H1 (cell line): ENCODE data around the gene NSA2. TPM values are rescaled to one million over a fixed set of nuclear protein-coding genes. Genes with fewer than 3 reads are reported as not detected.

Source experiments
- CTCF ChIA-PET: fragments of 300-600 bp; sonication (Branson Sonifier 250); formaldehyde crosslinking; loops from one replicate; lab custom pipeline; 2021; ENCODE audit not compliant: partially characterized antibody; lab: Charles Lee
- POLR2A ChIA-PET: fragments of 300-600 bp; sonication (Branson Sonifier 250); formaldehyde crosslinking; loops from one replicate; lab custom pipeline; 2021; ENCODE audit warnings: inconsistent platforms; ENCODE audit not compliant: partially characterized antibody; lab: Charles Lee
- DNase-seq, 2 experiments: peaks; one replicate each; pipeline versions ENCODE4 v3.0.0 to v3.0.0-alpha.2; 2010 to 2022; ENCODE audit warnings: low spot score in 2 of 2, low read depth in 1 of 2, mixed read lengths in 1 of 2
- FAIRE-seq: peaks from 2 replicates; lab custom pipeline; 2011; peaks lifted over from hg19 to GRCh38; lab: Jason Lieb, UNC
- H2AFZ ChIP-seq: 2 replicates; pipeline ENCODE4 v1.8.1; 2012; ENCODE audit warnings: low read length, inconsistent platforms
- H2AK5ac ChIP-seq: 2 replicates; pipeline ENCODE4 v1.6.1; 2013; ENCODE audit warnings: low read depth, low read length
- H2BK120ac ChIP-seq: replicated peaks from 2 replicates; pipeline ENCODE3; 2013; ENCODE audit warnings: low read depth, low read length, inconsistent platforms
- H2BK12ac ChIP-seq: 2 replicates; pipeline ENCODE4 v1.6.1; 2013; ENCODE audit warnings: low read depth, low read length
- H2BK15ac ChIP-seq: 2 replicates; pipeline ENCODE4 v1.6.1; 2013; ENCODE audit warnings: low read length
- H2BK20ac ChIP-seq: 2 replicates; pipeline ENCODE4 v1.6.1; 2013; ENCODE audit warnings: low read length
- H2BK5ac ChIP-seq: 2 replicates; pipeline ENCODE4 v1.6.1; 2013; ENCODE audit warnings: low read depth, low read length
- H3K14ac ChIP-seq: 2 replicates; pipeline ENCODE4 v1.6.1; 2013; ENCODE audit warnings: inconsistent platforms; ENCODE audit not compliant: insufficient read length
- H3K18ac ChIP-seq: 2 replicates; pipeline ENCODE4 v1.6.1; 2013; ENCODE audit warnings: low read length; ENCODE audit errors: extremely low read depth
- H3K23ac ChIP-seq: 2 replicates; pipeline ENCODE4 v1.6.1; 2013; ENCODE audit warnings: inconsistent platforms; ENCODE audit not compliant: insufficient read length
- H3K23me2 ChIP-seq: 2 replicates; pipeline ENCODE4 v1.6.1; 2013; ENCODE audit warnings: low read depth, low read length
- H3K27ac ChIP-seq: 2 replicates; pipeline ENCODE4 v1.6.1; 2011; ENCODE audit warnings: low read depth, low read length, inconsistent platforms
- H3K27me3 ChIP-seq, 4 experiments: replicated peaks in 1 of 4; 1 replicate in 1 of 4; 2 replicates in 3 of 4; pipeline versions ENCODE4 v1.6.1 to v1.8.1; 2011 to 2013; ENCODE audit warnings: low read length in 3 of 4, mild to moderate bottlenecking in 3 of 4, inconsistent platforms in 2 of 4, mixed read lengths in 2 of 4, moderate library complexity in 1 of 4; ENCODE audit not compliant: control insufficient read depth in 3 of 4, insufficient read depth in 3 of 4; ENCODE audit errors: extremely low read depth in 1 of 4
- H3K36me3 ChIP-seq, 4 experiments: 2 replicates each; pipeline versions ENCODE4 v1.6.1 to v1.8.1; 2011 to 2013; ENCODE audit warnings: mild to moderate bottlenecking in 4 of 4, low read length in 3 of 4, moderate library complexity in 2 of 4, control low read depth in 1 of 4, inconsistent platforms in 1 of 4; ENCODE audit not compliant: insufficient read depth in 4 of 4, control insufficient read depth in 2 of 4
- H3K4ac ChIP-seq: replicated peaks from 2 replicates; pipeline ENCODE3; 2013; ENCODE audit warnings: low read length, low read depth, mixed read lengths, inconsistent platforms; ENCODE audit not compliant: insufficient read length
- H3K4me1 ChIP-seq, 4 experiments: replicated peaks in 1 of 4; 1 replicate in 1 of 4; 2 replicates in 3 of 4; pipeline versions ENCODE4 v1.6.1 to v1.8.1; 2011 to 2013; ENCODE audit warnings: low read length in 3 of 4, inconsistent platforms in 2 of 4, mixed read lengths in 1 of 4; ENCODE audit not compliant: insufficient read depth in 4 of 4, control insufficient read depth in 3 of 4
- H3K4me2 ChIP-seq, 2 experiments: 2 replicates each; pipeline versions ENCODE4 v1.6.1 to v1.8.1; 2011 to 2013; ENCODE audit warnings: low read depth in 2 of 2, low read length in 2 of 2, control low read depth in 1 of 2, inconsistent platforms in 1 of 2, mild to moderate bottlenecking in 1 of 2; ENCODE audit not compliant: insufficient read depth in 1 of 2
- H3K4me3 ChIP-seq, 4 experiments: fragments of 200-600, 300-600 bp in 1 of 4; sonication (generic), shearing (Covaris generic), sonication (Bioruptor Twin) in 1 of 4; 2 replicates each; pipeline versions ENCODE4 v1.5.1 to v1.8.1; 2011 to 2016; ENCODE audit warnings: low read length in 4 of 4, low read depth in 3 of 4, control low read depth in 2 of 4, inconsistent platforms in 2 of 4, mild to moderate bottlenecking in 2 of 4, mixed read lengths in 1 of 4, moderate library complexity in 1 of 4; ENCODE audit not compliant: insufficient read depth in 2 of 4; ENCODE audit errors: extremely low read depth in 1 of 4
- H3K56ac ChIP-seq: replicated peaks from 2 replicates; pipeline ENCODE3; 2013; ENCODE audit warnings: low read depth, mild to moderate bottlenecking, mixed read lengths, low read length, inconsistent platforms; ENCODE audit not compliant: insufficient read length
- H3K79me1 ChIP-seq: 2 replicates; pipeline ENCODE4 v1.6.1; 2013; ENCODE audit warnings: low read depth, low read length, control low read depth
- H3K79me2 ChIP-seq, 2 experiments: 2 replicates each; pipeline versions ENCODE4 v1.6.1 to v1.8.1; 2012 to 2013; ENCODE audit warnings: low read length in 2 of 2, mild to moderate bottlenecking in 2 of 2, inconsistent platforms in 1 of 2; ENCODE audit not compliant: insufficient read depth in 2 of 2, control insufficient read depth in 1 of 2
- H3K9ac ChIP-seq, 4 experiments: replicated peaks in 1 of 4; 1 replicate in 1 of 4; 2 replicates in 3 of 4; pipeline versions ENCODE4 v1.6.1 to v1.8.1; 2011 to 2013; ENCODE audit warnings: low read depth in 3 of 4, low read length in 3 of 4, control low read depth in 2 of 4, mild to moderate bottlenecking in 2 of 4, moderate library complexity in 2 of 4, inconsistent platforms in 1 of 4; ENCODE audit errors: extremely low read depth in 1 of 4
- H3K9me3 ChIP-seq, 2 experiments: 2 replicates each; pipeline versions ENCODE4 v1.6.1 to v1.8.1; 2012 to 2013; ENCODE audit warnings: mild to moderate bottlenecking in 2 of 2, moderate library complexity in 2 of 2, control low read depth in 1 of 2, inconsistent platforms in 1 of 2, low read depth in 1 of 2, low read length in 1 of 2, mixed read lengths in 1 of 2; ENCODE audit not compliant: insufficient read depth in 2 of 2
- H4K20me1 ChIP-seq, 2 experiments: replicated peaks in 1 of 2; 2 replicates each; pipeline versions ENCODE3 to v1.8.1; 2011 to 2013; ENCODE audit warnings: inconsistent platforms in 2 of 2, low read length in 2 of 2, mild to moderate bottlenecking in 1 of 2; ENCODE audit not compliant: insufficient read depth in 2 of 2, control insufficient read depth in 1 of 2
- H4K5ac ChIP-seq: 2 replicates; pipeline ENCODE4 v1.6.1; 2013; ENCODE audit warnings: low read length, low read depth, mixed read lengths, inconsistent platforms; ENCODE audit not compliant: insufficient read length
- H4K8ac ChIP-seq: 2 replicates; pipeline ENCODE4 v1.8.0; 2013; ENCODE audit warnings: mild to moderate bottlenecking, moderate library complexity, low read length, inconsistent platforms; ENCODE audit not compliant: insufficient read depth; ENCODE audit errors: extremely low read depth
- H4K91ac ChIP-seq: replicated peaks from 2 replicates; pipeline ENCODE3; 2013; ENCODE audit warnings: low read length, mixed read lengths, inconsistent platforms; ENCODE audit not compliant: insufficient read length
- CBX5 ChIP-seq: fragments of 300-800, 300-1000 bp; sonication (generic); IDR thresholded peaks from 2 replicates; pipeline ENCODE4 v1.7.1; 2016; ENCODE audit warnings: antibody characterized with exemption, low read length, low read depth
- EZH2 ChIP-seq: fragments of 200-600 bp; sonication (generic); IDR thresholded peaks from 2 replicates; pipeline ENCODE4 v1.7.1; 2012; ENCODE audit warnings: low read depth, mild to moderate bottlenecking, moderate library complexity, low read length, inconsistent platforms; ENCODE audit not compliant: severe bottlenecking
- KDM5A ChIP-seq: fragments of 200-600 bp; IDR thresholded peaks from 2 replicates; pipeline ENCODE4 v1.7.1; 2012; ENCODE audit warnings: mild to moderate bottlenecking, low read length, inconsistent platforms, mixed read lengths
- MAFK ChIP-seq: IDR thresholded peaks from 2 replicates; pipeline ENCODE4 v1.6.1; 2012; ENCODE audit warnings: low read depth, mild to moderate bottlenecking, improper control_type of control experiment, low read length
- POLR2A ChIP-seq, 2 experiments: IDR thresholded peaks; 1 replicate in 1 of 2; 2 replicates in 1 of 2; pipeline ENCODE4 v1.6.1; 2011; ENCODE audit warnings: low read depth in 2 of 2, low read length in 2 of 2, mild to moderate bottlenecking in 2 of 2; ENCODE audit errors: control extremely low read depth in 1 of 2
- RAD21 ChIP-seq, 2 experiments: IDR thresholded peaks in 1 of 2; conservative IDR thresholded peaks in 1 of 2; 2 replicates each; pipeline ENCODE4 v1.6.1; 2011; ENCODE audit warnings: low read depth in 2 of 2, low read length in 2 of 2, improper control_type of control experiment in 1 of 2, inconsistent platforms in 1 of 2, mild to moderate bottlenecking in 1 of 2, moderate library complexity in 1 of 2
- RFX5 ChIP-seq: IDR thresholded peaks from 2 replicates; pipeline ENCODE4 v1.6.1; 2011; ENCODE audit warnings: low read depth, low read length, improper control_type of control experiment, borderline replicate concordance
- SAP30 ChIP-seq: fragments of 300-600 bp; sonication (generic); IDR thresholded peaks from 2 replicates; pipeline ENCODE4 v1.7.1; 2012; ENCODE audit warnings: low read length, moderate library complexity, mild to moderate bottlenecking, inconsistent platforms; ENCODE audit not compliant: insufficient read depth, insufficient replicate concordance
- SIRT6 ChIP-seq: IDR thresholded peaks from one replicate; pipeline ENCODE4 v1.7.1; 2012; ENCODE audit warnings: low read length, inconsistent platforms
- WGBS, 2 experiments: shearing (Covaris generic) in 1 of 2; methylation state at CpG; one replicate each; pipeline versions ENCODE4 v1.1.6 to v1.1.7; 2013 to 2015; ENCODE audit warnings: low lambda C conversion rate in 2 of 2, mixed read lengths in 2 of 2, inconsistent platforms in 1 of 2, low coverage in 1 of 2, missing lambda C conversion rate in 1 of 2; ENCODE audit not compliant: insufficient replicate concordance in 2 of 2, insufficient coverage in 1 of 2, insufficient read length in 1 of 2; ENCODE audit errors: extremely low coverage in 1 of 2, missing lambda C conversion rate in 1 of 2; 5-methylcytosine and 5-hydroxymethylcytosine counted together
- polyA plus RNA-seq, 7 experiments: library from polyadenylated mRNA; depleted of rRNA in 3 of 7; stranded (reverse) in 5 of 7; unstranded in 2 of 7; fragments of >200 nt in 5 of 7; fragments of 200-250 nt in 2 of 7; gene quantifications; 1 replicate in 5 of 7; 2 replicates in 1 of 7; 4 replicates in 1 of 7; pipeline versions ENCODE4 v1.2.1 to v1.2.3, GENCODE V29; 2011 to 2013; ENCODE audit warnings: missing spikeins in 2 of 7, mixed read lengths in 2 of 7
- total RNA-seq: library from RNA; stranded (reverse); fragmentation: NEBNext Ultra II Directional; extraction: Animal tissue kit (Norgen Biotek cat#: 25700); gene quantifications from 2 replicates; pipeline ENCODE4 v1.2.1, GENCODE V29; 2021
- TF ChIP-seq, protein P1 (sequence below), 3 experiments: IDR thresholded peaks; 1 replicate in 2 of 3; 2 replicates in 1 of 3; pipeline versions ENCODE4 v1.5.1 to v1.6.1; 2011; ENCODE audit warnings: low read length in 3 of 3, mild to moderate bottlenecking in 3 of 3, inconsistent platforms in 2 of 3, low read depth in 1 of 3, moderate library complexity in 1 of 3; ENCODE audit not compliant: insufficient read depth in 1 of 3; ENCODE audit errors: control extremely low read depth in 1 of 3
- TF ChIP-seq, protein P2 (sequence below): IDR thresholded peaks from 2 replicates; pipeline ENCODE4 v1.6.1; 2012; ENCODE audit warnings: inconsistent platforms

NSA2 gene
- total and polyA plus RNA-seq, 2 of the 8 experiments (the other 6 are each of a cell fraction or from before 2014, with no cell fraction given) = 17.0 to 68.7 TPM

DNA sequence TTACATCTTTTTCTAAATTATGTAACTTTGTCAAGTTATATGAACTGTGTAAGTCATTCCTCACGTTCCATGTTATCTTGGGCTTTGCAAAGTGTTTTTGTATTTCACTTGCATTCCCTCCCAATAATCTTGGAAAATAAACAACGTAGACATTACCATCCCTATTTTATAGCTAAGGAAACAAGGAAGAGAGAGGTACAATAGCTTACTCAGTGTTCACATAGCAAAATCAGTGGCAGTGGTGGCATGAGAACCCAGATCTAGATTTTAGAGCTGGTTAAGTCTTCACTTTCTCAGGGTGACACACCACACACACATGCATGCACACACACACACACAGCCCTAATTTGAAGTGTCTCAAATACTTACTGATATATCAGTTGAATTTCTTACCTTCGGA, 34.1 kb downstream of the NSA2 start:
- 93% methylated on average over 3 of the region's 3 CpGs; no CpG with 5 or more reads in 1 of the 2 experiments for WGBS, 2 experiments
- H3K27ac ChIP-seq = no peak overlapping the region
- no peak for TF ChIP-seq SIRT6
- no peak for TF ChIP-seq MAFK
- TF ChIP-seq KDM5A = no peak
- no peak for TF ChIP-seq SAP30
- TF ChIP-seq, protein P1, sequence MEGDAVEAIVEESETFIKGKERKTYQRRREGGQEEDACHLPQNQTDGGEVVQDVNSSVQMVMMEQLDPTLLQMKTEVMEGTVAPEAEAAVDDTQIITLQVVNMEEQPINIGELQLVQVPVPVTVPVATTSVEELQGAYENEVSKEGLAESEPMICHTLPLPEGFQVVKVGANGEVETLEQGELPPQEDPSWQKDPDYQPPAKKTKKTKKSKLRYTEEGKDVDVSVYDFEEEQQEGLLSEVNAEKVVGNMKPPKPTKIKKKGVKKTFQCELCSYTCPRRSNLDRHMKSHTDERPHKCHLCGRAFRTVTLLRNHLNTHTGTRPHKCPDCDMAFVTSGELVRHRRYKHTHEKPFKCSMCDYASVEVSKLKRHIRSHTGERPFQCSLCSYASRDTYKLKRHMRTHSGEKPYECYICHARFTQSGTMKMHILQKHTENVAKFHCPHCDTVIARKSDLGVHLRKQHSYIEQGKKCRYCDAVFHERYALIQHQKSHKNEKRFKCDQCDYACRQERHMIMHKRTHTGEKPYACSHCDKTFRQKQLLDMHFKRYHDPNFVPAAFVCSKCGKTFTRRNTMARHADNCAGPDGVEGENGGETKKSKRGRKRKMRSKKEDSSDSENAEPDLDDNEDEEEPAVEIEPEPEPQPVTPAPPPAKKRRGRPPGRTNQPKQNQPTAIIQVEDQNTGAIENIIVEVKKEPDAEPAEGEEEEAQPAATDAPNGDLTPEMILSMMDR (IDR thresholded peaks at IDR 0.05; ENCODE audit: control extremely low read depth in 1 of 3, insufficient read depth in 1 of 3, low read depth in 1 of 3, low read length in 3 of 3) = no peak
- no peak for TF ChIP-seq CBX5
- no peak for TF ChIP-seq RFX5
- TF ChIP-seq EZH2 = no peak
- no peak for TF ChIP-seq RAD21 (IDR thresholded peaks at IDR 0.05 in 1 of 2, conservative IDR thresholded peaks at IDR 0.05 in 1 of 2; ENCODE audit: low read depth in 2 of 2, low read length in 2 of 2)
- TF ChIP-seq, protein P2, sequence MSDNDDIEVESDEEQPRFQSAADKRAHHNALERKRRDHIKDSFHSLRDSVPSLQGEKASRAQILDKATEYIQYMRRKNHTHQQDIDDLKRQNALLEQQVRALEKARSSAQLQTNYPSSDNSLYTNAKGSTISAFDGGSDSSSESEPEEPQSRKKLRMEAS = no peak
- TF ChIP-seq POLR2A (IDR thresholded peaks at IDR 0.05; ENCODE audit: control extremely low read depth in 1 of 2, low read depth in 2 of 2, low read length in 2 of 2) = no peak

More for the DNA sequence above, 34.1 kb downstream of the NSA2 start:
- Histone ChIP-seq H3K23me2 (no peaks in the 10 kb centered on the region; the same call in 1 of the 2 replicates), H3K4me1 (no peaks in the 10 kb centered on the region), H2BK15ac (no peak overlapping the region), H3K4ac (no peak overlapping the region), H3K56ac (no peak overlapping the region), H2BK20ac (no peak overlapping the region), H4K91ac (no peak overlapping the region), H3K18ac (no peak overlapping the region), H3K23ac (no peak overlapping the region), H3K27me3 (no peaks in the 10 kb centered on the region), H3K36me3 (peaks cover 11 to 72% (median 44%) of the 10 kb centered on the region in 4 experiments), H3K79me1 (peaks cover 2% of the 10 kb centered on the region; the same call in 1 of the 2 replicates), H3K9ac (no peak overlapping the region), H4K20me1 (peaks cover 4 to 5% of the 10 kb centered on the region in 2 experiments), H3K9me3 (no peaks in the 10 kb centered on the region), H3K14ac (no peak overlapping the region), H2AK5ac (no peak overlapping the region), H3K79me2 (peaks cover 0 to 18% of the 10 kb centered on the region in 2 experiments; a peak in 2 of 4 replicates), H2BK5ac (no peak overlapping the region), H4K5ac (no peak overlapping the region), H2AFZ (no peak overlapping the region), H2BK12ac (no peak overlapping the region), H3K4me3 (no peak overlapping the region), H4K8ac (no peak overlapping the region), H3K4me2 (no peak overlapping the region), H2BK120ac (no peak overlapping the region)
- DNase-seq = no peak
- ChIA-PET POLR2A (interaction anchor here (1.1 kb wide), 1 partner anchor 31 kb away, joined by 3 read pairs; no protein-coding TSS in a partner anchor), CTCF (interaction anchor here (1.1 kb wide), 2 partner anchors 101 to 118 kb away, joined by 4 to 5 read pairs; no protein-coding TSS in a partner anchor)
- no peak for FAIRE-seq
